Measurements from ENCODE around the gene TMEM88. TPM values are rescaled to one million over a fixed set of nuclear protein-coding genes. Genes with fewer than 3 reads are reported as not detected.

The TMEM88 gene
- total and polyA plus RNA-seq, 2 of the 4 experiments (the other 2 are of a cell fraction), result 2.1 TPM; not detected in 1

DNA sequence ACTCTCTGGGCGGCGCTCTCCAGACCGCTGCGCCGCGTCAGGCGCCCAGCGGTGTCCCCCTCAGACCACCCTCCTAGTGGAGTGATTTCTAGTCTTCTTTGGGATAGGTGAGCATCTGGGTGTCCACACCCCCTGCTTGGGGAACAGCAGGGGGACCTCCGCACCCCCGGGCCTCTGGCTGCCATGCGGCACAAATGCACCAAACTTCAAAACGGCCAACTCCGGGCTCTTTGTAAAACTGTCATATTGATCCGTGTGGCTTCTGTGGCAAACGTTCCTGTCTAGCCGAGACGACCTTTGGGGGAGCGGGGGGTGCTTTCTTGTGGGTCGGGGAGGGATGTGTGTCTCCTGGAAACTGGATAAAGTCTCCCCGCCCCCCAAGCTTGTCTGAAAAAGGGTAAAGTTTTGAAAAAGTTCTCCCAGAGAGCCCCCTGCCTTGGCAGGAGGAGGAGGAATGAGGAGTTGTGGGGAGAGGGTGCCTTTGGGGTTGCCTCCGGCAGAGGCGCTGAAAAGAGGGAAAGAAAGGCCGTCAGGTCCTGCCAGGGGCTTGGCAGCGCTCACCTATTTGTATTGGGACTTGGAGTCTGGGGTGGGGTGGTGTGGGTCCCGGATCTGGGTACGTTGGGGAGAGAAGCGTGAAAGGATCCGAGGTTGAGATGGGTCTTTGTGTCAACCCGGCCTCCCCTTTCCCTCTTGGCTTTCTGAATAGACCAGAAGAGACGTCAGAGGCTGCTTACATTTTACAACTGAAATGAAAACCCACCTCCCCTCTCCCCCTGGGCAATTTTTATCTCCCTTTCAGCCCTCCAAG lies 31.6 kb downstream of the TMEM88 start:
- H3K9me1 ChIP-seq (ENCODE audit: insufficient read depth, low read length), result peaks cover 12% of the 10 kb centered on the region
- peak overlapping the region; percentile 86 for H4K91ac ChIP-seq (ENCODE audit: insufficient read depth, low read depth, low read length)
- peak overlapping the region; percentile 84 for H3K14ac ChIP-seq (replicated peaks; ENCODE audit: low read depth, low read length)
- H3K23ac ChIP-seq (ENCODE audit: low read depth, low read length), result peak overlapping the region; percentile 94
- H3K18ac ChIP-seq (ENCODE audit: low read depth, low read length), result peak overlapping the region; percentile 52
- DNase-seq (peak; percentile 7), ATAC-seq (ENCODE audit: low read depth) (no peak)
- H3K56ac ChIP-seq (ENCODE audit: extremely low read depth, insufficient read depth, low read length), result peak overlapping the region; percentile 87
- H3K9ac ChIP-seq (ENCODE audit: low read depth, low read length), result peak overlapping the region; percentile 99
- peaks cover 28% of the 10 kb centered on the region for H3K4me1 ChIP-seq (ENCODE audit: control insufficient read depth, insufficient read depth, low read length)
- peak overlapping the region; percentile 98 for H3K4me3 ChIP-seq (ENCODE audit: insufficient read depth, low read depth, low read length)
- H2AK9ac ChIP-seq (replicated peaks; ENCODE audit: low read depth, low read length, poor library complexity), result peak overlapping the region; percentile 100
- peak overlapping the region; percentile 98 for H2BK5ac ChIP-seq (ENCODE audit: low read depth, low read length, poor library complexity, severe bottlenecking)
- peak overlapping the region; percentile 98 for H2AK5ac ChIP-seq (ENCODE audit: low read depth, low read length)
- no peaks in the 10 kb centered on the region for H3K27me3 ChIP-seq (ENCODE audit: control insufficient read depth, insufficient read depth, low read length)
- 0% methylated on average over 4 of the region's 30 CpGs; no CpG with 5 or more reads in 1 of the 2 experiments for WGBS, 2 experiments (ENCODE audit: extremely low coverage in 2 of 2, insufficient read length in 1 of 2)
- no peaks in the 10 kb centered on the region for H3K9me3 ChIP-seq (ENCODE audit: control insufficient read depth, insufficient read depth, low read length)
- intact Hi-C loops (cut with micrococcal nuclease), result no loop called here
- H2BK15ac ChIP-seq (ENCODE audit: low read depth, low read length), result peak overlapping the region; percentile 33; the same call in 1 of the 3 replicates
- ChIA-PET POLR2A (ENCODE audit: unreplicated experiment) (no interaction called here), CTCF (interaction anchor here (0.6 kb wide), 1 partner anchor 24 kb away, joined by 4 read pairs; no protein-coding TSS in a partner anchor)
- dilution Hi-C loops (cut with HindIII; ENCODE audit: low sequenced_read_pairs, unreplicated experiment), result no loop called here
- H2BK20ac ChIP-seq (ENCODE audit: low read depth, low read length), result peak overlapping the region; percentile 46; the same call in 1 of the 2 replicates
- H3K4me2 ChIP-seq (ENCODE audit: low read depth, low read length), result peak overlapping the region; percentile 99
- peaks cover 11 to 61% of the 10 kb centered on the region in 2 experiments for H3K79me1 ChIP-seq (ENCODE audit: low read depth in 1 of 2, low read length in 2 of 2)
- peak overlapping the region; percentile 86 for H2AFZ ChIP-seq (replicated peaks; ENCODE audit: low read length, poor library complexity)
- TF ChIP-seq NFE2L2 (IDR thresholded peaks at IDR 0.05; ENCODE audit: low read depth, low read length), result no peak
- TF ChIP-seq BHLHE40 (IDR thresholded peaks at IDR 0.05; ENCODE audit: low read depth, low read length), result no peak
- TF ChIP-seq FOS (IDR thresholded peaks at IDR 0.05; ENCODE audit: low read depth, low read length), result no peak
- TF ChIP-seq, protein P1, sequence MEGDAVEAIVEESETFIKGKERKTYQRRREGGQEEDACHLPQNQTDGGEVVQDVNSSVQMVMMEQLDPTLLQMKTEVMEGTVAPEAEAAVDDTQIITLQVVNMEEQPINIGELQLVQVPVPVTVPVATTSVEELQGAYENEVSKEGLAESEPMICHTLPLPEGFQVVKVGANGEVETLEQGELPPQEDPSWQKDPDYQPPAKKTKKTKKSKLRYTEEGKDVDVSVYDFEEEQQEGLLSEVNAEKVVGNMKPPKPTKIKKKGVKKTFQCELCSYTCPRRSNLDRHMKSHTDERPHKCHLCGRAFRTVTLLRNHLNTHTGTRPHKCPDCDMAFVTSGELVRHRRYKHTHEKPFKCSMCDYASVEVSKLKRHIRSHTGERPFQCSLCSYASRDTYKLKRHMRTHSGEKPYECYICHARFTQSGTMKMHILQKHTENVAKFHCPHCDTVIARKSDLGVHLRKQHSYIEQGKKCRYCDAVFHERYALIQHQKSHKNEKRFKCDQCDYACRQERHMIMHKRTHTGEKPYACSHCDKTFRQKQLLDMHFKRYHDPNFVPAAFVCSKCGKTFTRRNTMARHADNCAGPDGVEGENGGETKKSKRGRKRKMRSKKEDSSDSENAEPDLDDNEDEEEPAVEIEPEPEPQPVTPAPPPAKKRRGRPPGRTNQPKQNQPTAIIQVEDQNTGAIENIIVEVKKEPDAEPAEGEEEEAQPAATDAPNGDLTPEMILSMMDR (conservative IDR thresholded peaks at IDR 0.05; ENCODE audit: low read depth, low read length), result 0 out of 2 replicates have a peak, but pooled peaks have one; percentile 7
- no peak for TF ChIP-seq RCOR1 (IDR thresholded peaks at IDR 0.05; ENCODE audit: insufficient replicate concordance, low read length)
- peak overlapping the region; percentile 87 for H2BK120ac ChIP-seq (ENCODE audit: low read depth, low read length)
- peak overlapping the region; percentile 99 for H3K4ac ChIP-seq (ENCODE audit: low read depth, low read length)
- H4K20me1 ChIP-seq (ENCODE audit: insufficient read depth, low read length), result peaks cover 14% of the 10 kb centered on the region
- in situ Hi-C loops (cut with MboI; ENCODE audit: low sequenced_read_pairs), result no loop called here
- peak overlapping the region; percentile 83 for H4K5ac ChIP-seq (ENCODE audit: low read depth, low read length)
- peaks cover 18% of the 10 kb centered on the region for H3K36me3 ChIP-seq (ENCODE audit: control insufficient read depth, insufficient read depth, low read length)
- peak overlapping the region; percentile 36 to 78 for H4K8ac ChIP-seq (ENCODE audit: low read depth in 2 of 2, low read length in 2 of 2)
- no TSS peak for BruUV-seq (replicated peaks)
- peak overlapping the region; percentile 100 for H3K27ac ChIP-seq (ENCODE audit: insufficient read depth, low read length)

All from IMR-90 (cell line).